GM13976 (cell line): ENCODE results near the gene TSGA10.
A peak's percentile ranks its signal among the peaks of the same experiment; 100 is the strongest.

Experiments
- DNase-seq: peaks from one replicate; pipeline ENCODE4 v3.0.0; 2012; ENCODE audit warnings: low spot score
- in situ Hi-C: fragments of 300-500 bp; cut with MboI; formaldehyde crosslinking; loops from one replicate; pipeline ENCODE4 v1.12.0; 2022; ENCODE audit warnings: low sequenced_read_pairs, mixed read lengths, inconsistent platforms; ENCODE audit not compliant: unreplicated experiment
- TF ChIP-seq, protein P1 (sequence below): IDR thresholded peaks from 2 replicates; pipeline ENCODE4 v1.5.1; 2012; ENCODE audit warnings: borderline replicate concordance, mild to moderate bottlenecking; ENCODE audit not compliant: insufficient read depth; ENCODE audit errors: extremely low read depth, missing control alignments, control extremely low read depth

The TSGA10 gene

DNA sequence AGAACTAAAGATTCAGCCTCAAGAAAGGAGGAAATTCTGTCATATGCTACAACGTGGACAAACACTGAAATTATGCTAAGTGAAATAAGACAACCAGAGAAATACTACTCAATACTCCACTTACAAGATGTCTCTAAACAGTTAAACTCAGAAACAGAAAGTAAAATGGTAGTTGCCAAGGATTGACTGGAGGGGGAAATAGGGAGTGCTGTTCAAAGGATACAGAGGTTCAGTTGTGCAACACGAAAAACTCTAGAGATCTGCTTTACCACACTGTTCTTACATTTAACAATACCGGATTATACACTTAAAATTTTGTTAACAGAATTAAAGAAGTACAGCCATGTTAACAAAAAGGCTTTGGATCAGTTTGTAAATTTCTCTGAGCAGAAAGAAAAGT is 53.0 kb downstream of the TSGA10 start:
- no peak for DNase-seq
- in situ Hi-C loops: no loop called here
- TF ChIP-seq, protein P1, sequence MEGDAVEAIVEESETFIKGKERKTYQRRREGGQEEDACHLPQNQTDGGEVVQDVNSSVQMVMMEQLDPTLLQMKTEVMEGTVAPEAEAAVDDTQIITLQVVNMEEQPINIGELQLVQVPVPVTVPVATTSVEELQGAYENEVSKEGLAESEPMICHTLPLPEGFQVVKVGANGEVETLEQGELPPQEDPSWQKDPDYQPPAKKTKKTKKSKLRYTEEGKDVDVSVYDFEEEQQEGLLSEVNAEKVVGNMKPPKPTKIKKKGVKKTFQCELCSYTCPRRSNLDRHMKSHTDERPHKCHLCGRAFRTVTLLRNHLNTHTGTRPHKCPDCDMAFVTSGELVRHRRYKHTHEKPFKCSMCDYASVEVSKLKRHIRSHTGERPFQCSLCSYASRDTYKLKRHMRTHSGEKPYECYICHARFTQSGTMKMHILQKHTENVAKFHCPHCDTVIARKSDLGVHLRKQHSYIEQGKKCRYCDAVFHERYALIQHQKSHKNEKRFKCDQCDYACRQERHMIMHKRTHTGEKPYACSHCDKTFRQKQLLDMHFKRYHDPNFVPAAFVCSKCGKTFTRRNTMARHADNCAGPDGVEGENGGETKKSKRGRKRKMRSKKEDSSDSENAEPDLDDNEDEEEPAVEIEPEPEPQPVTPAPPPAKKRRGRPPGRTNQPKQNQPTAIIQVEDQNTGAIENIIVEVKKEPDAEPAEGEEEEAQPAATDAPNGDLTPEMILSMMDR: no peak

DNA sequence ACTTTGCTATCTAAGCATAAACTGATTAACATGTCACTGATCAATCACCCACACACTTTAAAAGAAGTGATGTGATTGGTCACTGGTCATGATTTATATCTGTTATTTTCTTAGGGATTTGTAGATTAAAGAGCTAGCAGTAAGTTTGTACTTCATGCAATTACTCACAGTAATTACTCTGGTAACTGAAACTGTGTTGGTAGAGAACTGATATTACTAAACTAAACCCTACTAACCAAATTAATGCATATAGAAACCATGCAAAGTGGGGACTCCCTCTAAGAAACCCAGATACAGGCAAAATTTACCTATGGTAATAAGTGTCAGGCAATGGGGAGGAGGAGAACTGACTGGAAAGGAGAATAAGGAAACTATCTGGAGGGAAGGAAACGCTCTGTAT is 58.0 kb downstream of the TSGA10 start:
- no peak for DNase-seq
- in situ Hi-C loops: loop anchor here (25.0 kb wide), 1 partner anchor 391 kb away; the partner anchor contains the start of gene REV1
- TF ChIP-seq, protein P1: no peak

DNA sequence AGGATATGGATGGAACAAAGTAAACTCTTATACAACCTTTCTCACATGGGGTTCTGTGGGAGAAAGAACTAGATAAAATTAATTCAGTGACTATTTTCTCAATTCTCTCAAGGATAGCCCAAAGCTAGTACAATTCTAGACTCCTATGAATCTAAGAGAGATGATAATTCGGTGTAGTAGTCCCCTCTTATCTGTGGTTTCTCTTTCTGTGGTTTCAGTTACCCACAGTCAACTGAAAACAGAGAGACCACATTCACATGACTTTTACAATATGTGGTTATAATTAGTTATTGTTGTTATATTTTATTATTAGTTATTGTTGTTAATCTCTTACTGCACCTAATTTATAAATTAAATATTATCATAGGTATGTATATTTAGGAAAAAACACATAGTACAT is 66.7 kb downstream of the TSGA10 start:
- in situ Hi-C loops: loop anchor here (25.0 kb wide), 1 partner anchor 399 kb away; the partner anchor contains the start of gene REV1
- TF ChIP-seq, protein P1: no peak
- DNase-seq: peak; percentile 36

DNA sequence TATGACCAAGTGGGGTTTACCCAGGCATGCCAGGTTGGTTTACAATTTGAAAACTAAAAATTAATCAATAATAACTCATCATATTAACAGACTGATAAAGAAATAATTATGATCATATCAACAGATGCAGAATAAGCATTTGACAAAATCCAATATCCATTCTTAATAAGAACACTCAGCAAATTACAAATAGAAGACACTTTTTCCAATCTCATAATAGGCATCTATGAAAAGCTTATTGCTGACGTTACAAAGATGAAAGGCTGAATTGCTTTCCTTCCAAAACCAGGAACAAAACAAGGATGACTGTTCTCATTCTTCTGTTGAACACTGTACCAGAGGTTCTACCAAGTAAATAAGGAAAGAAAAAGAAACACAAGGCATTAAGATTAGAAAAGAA is 68.4 kb downstream of the TSGA10 start:
- TF ChIP-seq, protein P1: no peak
- in situ Hi-C loops: loop anchor here (25.0 kb wide), 1 partner anchor 401 kb away; the partner anchor contains the start of gene REV1
- no peak for DNase-seq

DNA sequence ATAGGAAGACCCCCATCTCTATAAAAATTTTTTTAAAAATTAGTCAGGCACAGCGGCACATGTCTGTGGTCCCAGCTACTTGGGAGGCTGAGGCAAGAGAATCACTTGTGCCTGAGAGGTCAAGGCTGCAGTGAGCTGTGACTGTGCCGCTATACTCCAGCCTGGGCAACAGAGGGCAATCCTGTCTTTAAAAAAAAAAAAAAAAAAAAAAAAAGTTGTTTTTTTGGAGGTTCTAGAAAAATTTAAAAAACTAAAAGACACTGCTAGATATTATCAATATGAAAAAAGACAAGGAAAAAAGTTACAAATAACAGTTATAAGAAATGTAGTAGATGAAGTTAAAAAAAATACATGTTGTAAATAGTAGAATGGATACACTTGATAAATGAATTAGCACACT is 69.3 kb downstream of the TSGA10 start:
- no peak for DNase-seq
- TF ChIP-seq, protein P1: peak; percentile 27
- in situ Hi-C loops: loop anchor here (25.0 kb wide), 1 partner anchor 402 kb away; the partner anchor contains the start of gene REV1

DNA sequence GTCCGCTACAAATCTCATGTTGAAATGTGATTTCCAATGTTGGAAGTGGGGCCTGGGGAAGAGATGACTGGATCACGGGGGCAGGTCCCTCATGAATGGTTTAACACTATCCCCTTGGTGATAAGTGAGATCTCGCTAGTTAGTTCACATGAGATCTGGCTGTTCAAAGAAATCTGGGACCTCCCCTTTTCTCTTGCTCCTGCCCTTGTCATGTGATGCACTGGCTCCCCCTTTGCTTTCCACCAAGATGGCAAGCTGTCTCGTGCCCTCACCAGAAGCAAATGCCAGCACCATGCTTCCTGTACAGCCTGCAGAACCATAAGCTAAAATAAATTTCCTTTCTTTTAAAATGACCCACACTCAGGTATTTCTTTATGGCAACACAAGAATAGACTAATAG is 70.5 kb downstream of the TSGA10 start:
- no peak for DNase-seq
- in situ Hi-C loops: loop anchor here (25.0 kb wide), 1 partner anchor 403 kb away; the partner anchor contains the start of gene REV1
- TF ChIP-seq, protein P1: no peak

DNA sequence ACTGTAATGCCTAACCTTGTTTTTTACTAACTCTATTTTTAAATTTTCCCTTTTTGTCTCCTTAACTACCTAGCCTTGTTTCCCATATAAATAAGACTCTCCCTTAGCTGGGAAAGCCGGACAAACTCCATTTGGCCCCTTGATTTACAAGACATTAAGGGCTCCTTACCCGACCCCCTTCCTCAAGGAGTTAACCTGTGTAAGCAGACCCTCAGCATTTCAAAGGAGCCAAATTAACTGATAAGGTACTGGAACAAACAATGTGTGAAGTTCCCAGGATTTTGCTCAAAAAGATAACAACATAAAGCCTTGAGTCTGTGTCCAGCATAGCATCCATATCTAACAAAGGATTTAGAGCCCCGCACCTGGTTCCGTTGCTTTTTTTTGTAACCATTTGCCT is 72.9 kb downstream of the TSGA10 start:
- DNase-seq: no peak
- in situ Hi-C loops: loop anchor here (25.0 kb wide), 1 partner anchor 405 kb away; the partner anchor contains the start of gene REV1
- TF ChIP-seq, protein P1: no peak
